PC-3 (cell line): ENCODE data around the gene ACSS2.

Experiments used
- CTCF ChIP-seq: fragments of 300-600 bp; sonication (generic); conservative IDR thresholded peaks from 2 replicates; pipeline ENCODE4 v1.5.1; 2017; ENCODE audit warnings: antibody characterized with exemption, low read depth, mild to moderate bottlenecking, low read length
- EZH2 ChIP-seq: fragments of 300-600 bp; sonication (generic); IDR thresholded peaks from one replicate; pipeline ENCODE4 v1.6.1; 2017; ENCODE audit warnings: antibody characterized with exemption, mild to moderate bottlenecking, low read length; ENCODE audit not compliant: unreplicated experiment

GRCh38 chr20:34949120-34949519, 72.7 kb downstream of the ACSS2 start:
- TF ChIP-seq CTCF (no peak), EZH2 (no peak)
